HG03354 (cell line): ENCODE results near the gene GPLD1.
"Not testable (repeated sequence)": the region's sequence is repeated elsewhere in the genome, so short reads cannot be mapped to it uniquely, and the experiment has no call there.

ENCODE experiments used
- ATAC-seq: cut with Tn5 transposase; IDR thresholded peaks from one replicate; pipeline ENCODE4 v1.9.1; 2021; ENCODE audit warnings: mild to moderate bottlenecking; ENCODE audit not compliant: unreplicated experiment, poor library complexity, severe bottlenecking

Gene GPLD1

GRCh38 chr6:24394061-24394779 lies 95.2 kb downstream of the GPLD1 start:
- no peak for ATAC-seq

- ATAC-seq = peak; percentile 96
Observed at GRCh38 chr6:24391756-24392405, 97.5 kb downstream of the GPLD1 start.

- ATAC-seq = no peak
Observed at GRCh38 chr6:24391208-24391607, 98.2 kb downstream of the GPLD1 start.

- ATAC-seq = no peak
Observed at GRCh38 chr6:24387818-24388217, 101.6 kb downstream of the GPLD1 start.

GRCh38 chr6:24385536-24386269 lies 103.7 kb downstream of the GPLD1 start:
- ATAC-seq = peak; percentile 73

GRCh38 chr6:24384369-24385130 lies 104.8 kb downstream of the GPLD1 start:
- ATAC-seq = not testable (repeated sequence)

- ATAC-seq = peak; percentile 52
Observed at GRCh38 chr6:24382891-24383494, 106.4 kb downstream of the GPLD1 start.

- no peak for ATAC-seq
Observed at GRCh38 chr6:24382220-24382540, 107.2 kb downstream of the GPLD1 start.

GRCh38 chr6:24381476-24382219 lies 107.7 kb downstream of the GPLD1 start:
- no peak for ATAC-seq

- ATAC-seq = no peak
Observed at GRCh38 chr6:24378473-24379097, 110.8 kb downstream of the GPLD1 start.
